Psoas muscle (tissue), 8 donors: Measurements from ENCODE around the gene SRSF5. TPM values are rescaled to one million over a fixed set of nuclear protein-coding genes. Genes with fewer than 3 reads are reported as not detected.

ENCODE experiments used
- ATAC-seq, 4 donors: fragments of 200-7000 bp; cut with Tn5 transposase; one replicate each; pipeline ENCODE4 v1.9.1; 2020; ENCODE audit warnings: moderate library complexity in 3 of 4, mild to moderate bottlenecking in 2 of 4
- DNase-seq, 2 donors: peaks; one replicate each; pipeline ENCODE4 v3.0.0-alpha.2; 2020
- H3K27ac ChIP-seq: fragments of 200-600 bp; one replicate; pipeline ENCODE4 v1.8.0; 2022
- H3K27me3 ChIP-seq, 3 donors: fragments of 200-600 bp in 1 of 3; one replicate each; pipeline versions ENCODE4 v1.6.1 to v1.8.0; 2013 to 2022; ENCODE audit warnings: low read length in 2 of 3, mild to moderate bottlenecking in 2 of 3, moderate library complexity in 1 of 3; ENCODE audit not compliant: insufficient read depth in 3 of 3
- H3K36me3 ChIP-seq, 2 donors: fragments of 200-600 bp in 1 of 2; one replicate each; pipeline versions ENCODE4 v1.6.1 to v1.8.0; 2013 to 2022; ENCODE audit warnings: low read depth in 1 of 2, mild to moderate bottlenecking in 1 of 2, moderate library complexity in 1 of 2; ENCODE audit not compliant: insufficient read depth in 1 of 2
- H3K4me1 ChIP-seq: fragments of 200-600 bp; one replicate; pipeline ENCODE4 v1.8.0; 2022
- H3K4me3 ChIP-seq: fragments of 200-600 bp; one replicate; pipeline ENCODE4 v1.8.0; 2022; ENCODE audit warnings: mild to moderate bottlenecking
- H3K9me3 ChIP-seq: fragments of 200-600 bp; one replicate; pipeline ENCODE4 v1.8.0; 2022
- CTCF ChIP-seq: fragments of 200-600 bp; IDR thresholded peaks from one replicate; pipeline ENCODE4 v1.8.0; 2022; ENCODE audit warnings: antibody characterized with exemption
- WGBS, 3 donors: extraction: QIAGEN DNeasy Blood & Tissue Kit; methylation state at CpG; one replicate each; pipeline versions ENCODE4 v1.1.6 to v1.1.7; 2013; 5-methylcytosine and 5-hydroxymethylcytosine counted together
- intact Hi-C, 2 donors: fragments of 100-400 bp; cut with DNase I; formaldehyde crosslinking; loops; one replicate each; pipeline versions ENCODE4 v1.11.0 to v1.14.2; 2022
- polyA plus RNA-seq, 3 donors: library from polyadenylated mRNA; stranded (reverse); fragments of 200-250 nt; gene quantifications; one replicate each; pipeline ENCODE4 v1.2.3, GENCODE V29; 2013
- total RNA-seq, 4 donors: library from RNA; stranded (reverse); fragmentation: NEBNext Ultra II Directional in 2 of 4; extraction: Animal tissue kit (Norgen Biotek cat#: 25700) in 2 of 4; gene quantifications; one replicate each; pipeline versions ENCODE4 v1.2.1 to v1.2.4, GENCODE V29; 2021 to 2023
- donor health status: healthy with polysubstance abuse.
- donor health status: DM: no; HTN: no; CAD: no; lungs with moderate emphysema.
- donor health status: Bipolar disorder and iron deficiency.
- donor health status: healthy.
- donor health status: DM: yes; HTN: yes; CAD: no.
- donor health status: DM: no; HTN: no; CAD: no.
- donor health status: DM: no; HTN: no; CAD: no.
- donor health status: DM: yes; HTN: yes; CAD: no.

The SRSF5 gene
- total and polyA plus RNA-seq, 7 donors: 72.7 to 171 (median 103) TPM

DNA sequence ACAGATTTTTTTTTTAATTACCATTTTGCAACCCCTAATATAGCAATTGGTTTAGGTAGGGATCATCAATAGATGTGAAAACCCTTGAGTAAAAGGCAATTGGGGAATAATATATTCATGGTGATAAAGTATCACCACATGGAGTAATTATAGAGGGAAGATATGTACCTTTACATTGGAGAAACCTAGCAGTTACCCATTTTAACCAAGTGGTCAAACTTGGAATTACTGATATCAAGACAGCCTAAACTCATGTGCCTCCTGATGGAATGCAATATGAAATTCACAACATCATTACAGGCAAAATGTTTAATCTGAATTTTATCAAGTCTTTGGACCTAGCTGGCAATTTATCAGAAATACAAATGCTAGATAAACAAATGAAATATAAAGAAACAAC, 36.8 kb downstream of the SRSF5 start:
- no peak overlapping the region for H3K27ac ChIP-seq
- DNase-seq (no peak), ATAC-seq (no peak)
- H3K4me1 ChIP-seq: no peaks in the 10 kb centered on the region
- intact Hi-C loops: no loop called here
- H3K36me3 ChIP-seq: no peaks in the 10 kb centered on the region
- H3K4me3 ChIP-seq: no peak overlapping the region
- no peak for TF ChIP-seq CTCF
- no peaks in the 10 kb centered on the region for H3K9me3 ChIP-seq
- no peaks in the 10 kb centered on the region for H3K27me3 ChIP-seq

GRCh38 chr14:69804902-69805301, 38.0 kb downstream of the SRSF5 start:
- whole genome bisulfite sequencing, 3 donors: 85 to 87% (median 86%) methylated on average over 2 of the region's 2 CpGs
- no peak for TF ChIP-seq CTCF
- no peak overlapping the region for H3K4me3 ChIP-seq
- DNase-seq: no peak
- no peaks in the 10 kb centered on the region for H3K27me3 ChIP-seq
- H3K27ac ChIP-seq: no peak overlapping the region
- ATAC-seq: no peak
- H3K4me1 ChIP-seq: no peaks in the 10 kb centered on the region
- H3K9me3 ChIP-seq: no peaks in the 10 kb centered on the region
- intact Hi-C loops: no loop called here
- H3K36me3 ChIP-seq: no peaks in the 10 kb centered on the region

- Histone ChIP-seq H3K4me1 (no peaks in the 10 kb centered on the region), H3K4me3 (no peak overlapping the region), H3K9me3 (no peaks in the 10 kb centered on the region), H3K27ac (no peak overlapping the region), H3K36me3 (no peaks in the 10 kb centered on the region), H3K27me3 (no peaks in the 10 kb centered on the region)
- DNase-seq (no peak), ATAC-seq (no peak)
- intact Hi-C loops: no loop called here
- 71 to 90% (median 89%) methylated on average over 1 of the region's 1 CpG for WGBS, 3 donors
- TF ChIP-seq CTCF: no peak
These were observed 40.2 kb downstream of the SRSF5 start for GRCh38 chr14:69807192-69807591.

DNA sequence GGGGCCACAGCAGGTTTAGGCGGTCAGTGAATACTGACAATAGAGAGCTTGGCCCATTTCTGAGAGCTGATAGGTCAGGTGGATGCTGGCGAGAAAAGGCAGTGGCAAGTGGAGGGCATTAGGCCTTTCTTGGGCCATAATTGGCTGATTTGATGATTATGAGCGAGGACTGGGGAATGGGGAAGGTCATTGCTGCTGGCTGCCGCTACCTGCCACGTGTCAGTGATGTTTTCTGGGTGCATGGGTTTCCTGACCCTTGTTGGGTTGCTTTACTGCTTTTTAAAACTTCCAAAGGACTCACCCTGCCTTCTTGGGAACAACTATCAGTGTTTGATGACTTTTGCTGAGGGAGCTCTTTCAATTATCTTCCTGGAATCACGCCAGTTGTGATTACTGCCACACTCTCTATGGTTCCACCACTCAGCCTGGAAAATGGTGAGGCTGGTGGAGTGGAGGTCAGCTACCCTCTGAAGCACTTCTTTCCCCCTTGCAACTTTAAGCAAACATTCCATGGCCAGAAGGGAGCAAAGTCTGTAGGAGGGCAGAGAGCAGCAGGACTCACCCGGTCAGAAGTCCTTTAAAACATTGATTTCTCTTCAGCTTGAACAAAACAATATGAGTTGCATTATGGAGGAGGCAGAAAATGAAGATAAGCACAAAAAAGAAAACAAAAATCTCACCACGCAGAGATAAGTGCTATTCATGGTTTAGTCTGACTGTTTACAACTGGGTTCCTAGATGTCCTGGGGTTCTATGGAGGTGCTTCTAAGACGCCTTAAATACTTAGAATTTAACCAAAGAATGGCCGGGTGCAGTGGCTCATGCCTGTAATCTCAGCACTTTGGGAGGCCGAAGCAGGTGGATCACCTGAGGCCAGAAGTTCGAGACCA, 42.2 kb downstream of the SRSF5 start:
- no peak for TF ChIP-seq CTCF
- H3K36me3 ChIP-seq: no peaks in the 10 kb centered on the region
- intact Hi-C loops: no loop called here
- ATAC-seq: no peak
- no peak overlapping the region for H3K27ac ChIP-seq
- no peaks in the 10 kb centered on the region for H3K27me3 ChIP-seq
- no peak for DNase-seq
- H3K9me3 ChIP-seq: no peaks in the 10 kb centered on the region
- no peaks in the 10 kb centered on the region for H3K4me1 ChIP-seq
- H3K4me3 ChIP-seq: no peak overlapping the region
- 88 to 92% (median 88%) methylated on average over 12 of the region's 12 CpGs for WGBS, 3 donors
